ENCODE results near the gene RD3L.

- no peak for TF ChIP-seq MAX (IDR thresholded peaks at IDR 0.05)
- no peak for TF ChIP-seq YY1 (IDR thresholded peaks at IDR 0.05; ENCODE audit: extremely low read depth, insufficient replicate concordance, low read depth, low read length)
- no peak for TF ChIP-seq ZNF274 (IDR thresholded peaks at IDR 0.05; ENCODE audit: low read depth, low read length)
- TF ChIP-seq CTCF (IDR thresholded peaks at IDR 0.05 in 2 of 3, conservative IDR thresholded peaks at IDR 0.05 in 1 of 3; ENCODE audit: borderline replicate concordance in 1 of 3, insufficient read depth in 1 of 3, low read depth in 2 of 3, low read length in 2 of 3): no peak
- TF ChIP-seq POLR2AphosphoS5 (IDR thresholded peaks at IDR 0.05; ENCODE audit: low read depth, low read length): no peak
- no peak for TF ChIP-seq TCF7L2 (IDR thresholded peaks at IDR 0.05; ENCODE audit: borderline replicate concordance, extremely low read depth, insufficient read depth, insufficient read length)
- TF ChIP-seq POLR2A (IDR thresholded peaks at IDR 0.05; ENCODE audit: borderline replicate concordance, extremely low read depth, insufficient read depth, insufficient read length): no peak
- TF ChIP-seq SRF (IDR thresholded peaks at IDR 0.05; ENCODE audit: low read depth): no peak
- TF ChIP-seq REST (IDR thresholded peaks at IDR 0.05; ENCODE audit: low read depth): no peak
- no peak for TF ChIP-seq EGR1 (IDR thresholded peaks at IDR 0.05; ENCODE audit: low read depth)
- TF ChIP-seq RAD21 (IDR thresholded peaks at IDR 0.05; ENCODE audit: low read depth): no peak
Observed at GRCh38 chr14:103973354-103973753, 31.0 kb upstream of the RD3L start.
